Measurements from ENCODE around the gene RAB21. TPM values are rescaled to one million over a fixed set of nuclear protein-coding genes. Genes with fewer than 3 reads are reported as not detected.

RAB21 gene
- total and polyA plus RNA-seq, 4 donors = 5.5 to 15.0 (median 10.0) TPM

GRCh38 chr12:71797531-71797930 is 42.9 kb downstream of the RAB21 start:
- no peaks in the 10 kb centered on the region for H3K27me3 ChIP-seq (ENCODE audit: control insufficient read depth in 4 of 4, insufficient read depth in 4 of 4, low read length in 3 of 4)
- H3K36me3 ChIP-seq (ENCODE audit: control insufficient read depth in 4 of 4, insufficient read depth in 3 of 4, low read depth in 1 of 4, low read length in 3 of 4) = no peaks in the 10 kb centered on the region
- TF ChIP-seq EGR1 (IDR thresholded peaks at IDR 0.05; ENCODE audit: low read depth in 2 of 2) (no peak), REST (IDR thresholded peaks at IDR 0.05) (no peak), FOXA2 (IDR thresholded peaks at IDR 0.05) (no peak), ZBTB33 (IDR thresholded peaks at IDR 0.05) (no peak), SP1 (IDR thresholded peaks at IDR 0.05) (no peak)
- 91% methylated on average over 1 of the region's 1 CpG for WGBS
- DNase-seq (ENCODE audit: low spot score) = no peak
- no peaks in the 10 kb centered on the region for H3K4me1 ChIP-seq (ENCODE audit: control insufficient read depth in 4 of 4, insufficient read depth in 4 of 4, low read length in 3 of 4)
- H3K9ac ChIP-seq (ENCODE audit: low read depth in 1 of 2, low read length in 2 of 2) = no peak overlapping the region
- peaks cover 0 to 5% (median 0%) of the 10 kb centered on the region in 4 donors for H3K9me3 ChIP-seq (ENCODE audit: control insufficient read depth in 4 of 4, low read length in 3 of 4)
- H3K4me3 ChIP-seq (ENCODE audit: low read depth in 1 of 3, low read length in 3 of 3) = no peak overlapping the region
- no peak overlapping the region for H3K27ac ChIP-seq (ENCODE audit: low read depth in 1 of 2, low read length in 2 of 2)

GRCh38 chr12:71799106-71799505 is 44.4 kb downstream of the RAB21 start:
- Histone ChIP-seq H3K27me3 (ENCODE audit: control insufficient read depth in 4 of 4, insufficient read depth in 4 of 4, low read length in 3 of 4) (no peaks in the 10 kb centered on the region), H3K27ac (ENCODE audit: low read depth in 1 of 2, low read length in 2 of 2) (no peak overlapping the region), H3K36me3 (ENCODE audit: control insufficient read depth in 4 of 4, insufficient read depth in 3 of 4, low read depth in 1 of 4, low read length in 3 of 4) (no peaks in the 10 kb centered on the region), H3K9ac (ENCODE audit: low read depth in 1 of 2, low read length in 2 of 2) (no peak overlapping the region), H3K4me1 (ENCODE audit: control insufficient read depth in 4 of 4, insufficient read depth in 4 of 4, low read length in 3 of 4) (no peaks in the 10 kb centered on the region), H3K9me3 (ENCODE audit: control insufficient read depth in 4 of 4, low read length in 3 of 4) (peaks cover 0 to 5% (median 0%) of the 10 kb centered on the region in 4 donors), H3K4me3 (ENCODE audit: low read depth in 1 of 3, low read length in 3 of 3) (no peak overlapping the region)
- TF ChIP-seq NR2F2 (IDR thresholded peaks at IDR 0.05) (no peak), GABPA (IDR thresholded peaks at IDR 0.05 in 1 of 2, conservative IDR thresholded peaks at IDR 0.05 in 1 of 2) (no peak), YY1 (IDR thresholded peaks at IDR 0.05) (peak; percentile 18), MAX (IDR thresholded peaks at IDR 0.05) (no peak), ATF3 (IDR thresholded peaks at IDR 0.05) (no peak)
- DNase-seq (ENCODE audit: low spot score) = no peak

- no peaks in the 10 kb centered on the region for H3K27me3 ChIP-seq (ENCODE audit: control insufficient read depth in 4 of 4, insufficient read depth in 4 of 4, low read length in 3 of 4)
- H3K4me1 ChIP-seq (ENCODE audit: control insufficient read depth in 4 of 4, insufficient read depth in 4 of 4, low read length in 3 of 4) = no peaks in the 10 kb centered on the region
- H3K9me3 ChIP-seq (ENCODE audit: control insufficient read depth in 4 of 4, low read length in 3 of 4) = peaks cover 0 to 5% (median 0%) of the 10 kb centered on the region in 4 donors
- no peak overlapping the region for H3K4me3 ChIP-seq (ENCODE audit: low read depth in 1 of 3, low read length in 3 of 3)
- 83% methylated on average over 3 of the region's 3 CpGs for WGBS
- H3K36me3 ChIP-seq (ENCODE audit: control insufficient read depth in 4 of 4, insufficient read depth in 3 of 4, low read depth in 1 of 4, low read length in 3 of 4) = no peaks in the 10 kb centered on the region
- H3K9ac ChIP-seq (ENCODE audit: low read depth in 1 of 2, low read length in 2 of 2) = no peak overlapping the region
- TF ChIP-seq FOXA2 (IDR thresholded peaks at IDR 0.05) (no peak), NR2F2 (IDR thresholded peaks at IDR 0.05) (no peak), HNF4G (IDR thresholded peaks at IDR 0.05) (no peak), CTCF (IDR thresholded peaks at IDR 0.05; ENCODE audit: low read depth, low read length, missing input control) (no peak), HNF4A (conservative IDR thresholded peaks at IDR 0.05) (no peak), YY1 (IDR thresholded peaks at IDR 0.05) (no peak), GABPA (IDR thresholded peaks at IDR 0.05 in 1 of 2, conservative IDR thresholded peaks at IDR 0.05 in 1 of 2) (no peak), EGR1 (IDR thresholded peaks at IDR 0.05; ENCODE audit: low read depth in 2 of 2) (no peak), ZBTB33 (IDR thresholded peaks at IDR 0.05) (no peak), RAD21 (IDR thresholded peaks at IDR 0.05) (no peak), JUND (IDR thresholded peaks at IDR 0.05) (no peak), MAX (IDR thresholded peaks at IDR 0.05) (no peak)
- H3K27ac ChIP-seq (ENCODE audit: low read depth in 1 of 2, low read length in 2 of 2) = no peak overlapping the region
- no peak for DNase-seq (ENCODE audit: low spot score)
Measured at GRCh38 chr12:71800177-71800576, 45.5 kb downstream of the RAB21 start.
